ENCODE results near the gene SEC16A. TPM values are rescaled to one million over a fixed set of nuclear protein-coding genes. Genes with fewer than 3 reads are reported as not detected.

The SEC16A gene
- total and polyA plus RNA-seq, 5 experiments from 2014 or later, result 14.2 to 84.8 (median 35.8) TPM

GRCh38 chr9:136423432-136424146 lies 59.3 kb downstream of the SEC16A start:
- ATAC-seq (no peak), DNase-seq (no peak)
- peaks cover 0 to 57% (median 8%) of the 10 kb centered on the region in 3 donors for H3K36me3 Mint-ChIP-seq
- H3K27ac Mint-ChIP-seq, result peak overlapping the region in 1 of 10 donors; percentile 59
- H3K9me3 Mint-ChIP-seq, result no peaks in the 10 kb centered on the region
- no peak overlapping the region for H3K4me3 Mint-ChIP-seq
- H3K27me3 Mint-ChIP-seq, result no peaks in the 10 kb centered on the region
- H3K4me1 Mint-ChIP-seq, result peaks cover 0 to 3% (median 0%) of the 10 kb centered on the region in 4 donors
- POLR2A ChIA-PET, result no interaction called here

GRCh38 chr9:136422876-136423275 lies 60.0 kb downstream of the SEC16A start:
- ATAC-seq (no peak), DNase-seq (no peak)
- no peak overlapping the region for H3K27ac Mint-ChIP-seq
- H3K4me3 Mint-ChIP-seq, result no peak overlapping the region
- peaks cover 0 to 3% (median 0%) of the 10 kb centered on the region in 4 donors for H3K4me1 Mint-ChIP-seq
- no peaks in the 10 kb centered on the region for H3K27me3 Mint-ChIP-seq
- H3K9me3 Mint-ChIP-seq, result no peaks in the 10 kb centered on the region
- POLR2A ChIA-PET, result no interaction called here
- H3K36me3 Mint-ChIP-seq, result peaks cover 0 to 61% (median 9%) of the 10 kb centered on the region in 3 donors

GRCh38 chr9:136421791-136422190 lies 61.0 kb downstream of the SEC16A start:
- peaks cover 0 to 3% (median 0%) of the 10 kb centered on the region in 4 donors for H3K4me1 Mint-ChIP-seq
- POLR2A ChIA-PET, result interaction anchor here (0.6 to 0.7 kb wide), 3 partner anchors 13 to 59 kb away, joined by 3 to 4 read pairs (median 4); no protein-coding TSS in a partner anchor
- H3K36me3 Mint-ChIP-seq, result peaks cover 0 to 70% (median 14%) of the 10 kb centered on the region in 3 donors
- H3K4me3 Mint-ChIP-seq, result no peak overlapping the region
- no peak for ATAC-seq
- H3K9me3 Mint-ChIP-seq, result no peaks in the 10 kb centered on the region
- DNase-seq, result no peak
- H3K27ac Mint-ChIP-seq, result no peak overlapping the region
- no peaks in the 10 kb centered on the region for H3K27me3 Mint-ChIP-seq

GRCh38 chr9:136419092-136419420 lies 63.8 kb downstream of the SEC16A start:
- Mint-ChIP-seq H3K36me3 (peaks cover 0 to 78% (median 21%) of the 10 kb centered on the region in 3 donors), H3K27ac (peak overlapping the region in 1 of 10 donors; percentile 79), H3K27me3 (no peaks in the 10 kb centered on the region), H3K9me3 (no peaks in the 10 kb centered on the region), H3K4me3 (no peak overlapping the region), H3K4me1 (peaks cover 0 to 2% (median 0%) of the 10 kb centered on the region in 4 donors)
- POLR2A ChIA-PET, result no interaction called here
- no peak for ATAC-seq
- no peak for DNase-seq

GRCh38 chr9:136418182-136419091 lies 64.4 kb downstream of the SEC16A start:
- Mint-ChIP-seq H3K4me3 (no peak overlapping the region), H3K4me1 (peaks cover 0 to 5% (median 0%) of the 10 kb centered on the region in 4 donors), H3K36me3 (peaks cover 0 to 78% (median 21%) of the 10 kb centered on the region in 3 donors), H3K27ac (peak overlapping the region in 1 of 10 donors; percentile 79), H3K27me3 (no peaks in the 10 kb centered on the region), H3K9me3 (no peaks in the 10 kb centered on the region)
- DNase-seq (no peak), ATAC-seq (no peak)
- POLR2A ChIA-PET, result no interaction called here

- POLR2A ChIA-PET, result interaction anchor here (0.7 kb wide), 1 partner anchor 144 kb away, joined by 5 read pairs; no protein-coding TSS in a partner anchor
- no peaks in the 10 kb centered on the region for H3K9me3 Mint-ChIP-seq
- H3K36me3 Mint-ChIP-seq, result peaks cover 0 to 79% (median 21%) of the 10 kb centered on the region in 3 donors
- H3K27me3 Mint-ChIP-seq, result no peaks in the 10 kb centered on the region
- DNase-seq, result no peak
- H3K4me3 Mint-ChIP-seq, result no peak overlapping the region
- no peak for ATAC-seq
- peaks cover 0 to 14% (median 3%) of the 10 kb centered on the region in 4 donors for H3K4me1 Mint-ChIP-seq
- no peak overlapping the region for H3K27ac Mint-ChIP-seq
Observed at GRCh38 chr9:136416914-136417313, 65.9 kb downstream of the SEC16A start.

- no peak for ATAC-seq
- H3K36me3 Mint-ChIP-seq, result peaks cover 0 to 76% (median 21%) of the 10 kb centered on the region in 3 donors
- H3K27ac Mint-ChIP-seq, result peak overlapping the region in 1 of 10 donors; percentile 75
- H3K4me3 Mint-ChIP-seq, result no peak overlapping the region
- DNase-seq, result no peak
- H3K9me3 Mint-ChIP-seq, result no peaks in the 10 kb centered on the region
- peaks cover 3 to 19% (median 6%) of the 10 kb centered on the region in 4 donors for H3K4me1 Mint-ChIP-seq
- H3K27me3 Mint-ChIP-seq, result no peaks in the 10 kb centered on the region
- POLR2A ChIA-PET, result no interaction called here
Observed at GRCh38 chr9:136416427-136416826, 66.4 kb downstream of the SEC16A start.

GRCh38 chr9:136412962-136413361 lies 69.9 kb downstream of the SEC16A start:
- H3K27ac Mint-ChIP-seq, result peak overlapping the region in 1 of 10 donors; percentile 51

GRCh38 chr9:136411378-136411777 lies 71.5 kb downstream of the SEC16A start:
- DNase-seq (no peak), ATAC-seq (no peak)
- peaks cover 16 to 55% (median 39%) of the 10 kb centered on the region in 4 donors for H3K4me1 Mint-ChIP-seq
- H3K9me3 Mint-ChIP-seq, result no peaks in the 10 kb centered on the region
- peak overlapping the region; percentile 81 to 92 (median 87) for H3K4me3 Mint-ChIP-seq
- H3K27ac Mint-ChIP-seq, result peak overlapping the region; percentile 44 to 96 (median 94)
- H3K36me3 Mint-ChIP-seq, result peaks cover 0 to 57% (median 5%) of the 10 kb centered on the region in 3 donors
- POLR2A ChIA-PET, result interaction anchor here (1.4 kb wide), 1 partner anchor 11 kb away, joined by 3 read pairs; the partner anchor contains the start of gene SNAPC4
- no peaks in the 10 kb centered on the region for H3K27me3 Mint-ChIP-seq

More at GRCh38 chr9:136412962-136413361, 69.9 kb downstream of the SEC16A start:
- Mint-ChIP-seq H3K4me1 (peaks cover 15 to 44% (median 32%) of the 10 kb centered on the region in 4 donors), H3K4me3 (peak overlapping the region in 2 of 10 donors; percentile 4 to 20), H3K27me3 (no peaks in the 10 kb centered on the region), H3K9me3 (no peaks in the 10 kb centered on the region), H3K36me3 (peaks cover 0 to 59% (median 12%) of the 10 kb centered on the region in 3 donors)
- DNase-seq (no peak), ATAC-seq (no peak)
- POLR2A ChIA-PET, result interaction anchor here (1.1 kb wide), 1 partner anchor 10 kb away, joined by 3 read pairs; no protein-coding TSS in a partner anchor

GRCh38 chr9:136410500-136411287 lies 72.1 kb downstream of the SEC16A start, which contains the start of the genes ENTR1 and PMPCA:
Gene ENTR1 (minus strand): TSS chr9:136410614. CDS start chr9:136410397, 217 bp downstream.
Gene PMPCA (plus strand): TSS chr9:136410658. CDS start chr9:136410669, 11 bp downstream.
- peak; percentile 91 to 97 (median 94) for DNase-seq
- Mint-ChIP-seq H3K4me3 (peak within 1 kb of the TSS; percentile 86 to 92 (median 89)), H3K27me3 (no peaks in the 10 kb centered on the region), H3K36me3 (peaks cover 0 to 57% (median 2%) of the 10 kb centered on the region in 3 donors), H3K27ac (peak within 1 kb of the TSS; percentile 83 to 96 (median 94)), H3K9me3 (no peaks in the 10 kb centered on the region), H3K4me1 (peaks cover 16 to 60% (median 40%) of the 10 kb centered on the region in 4 donors)
- ATAC-seq, result peak; percentile 83 to 92
- POLR2A ChIA-PET, result interaction anchor here (1.0 to 3.2 kb wide), 7 partner anchors 10 to 830 kb away, joined by 3 to 25 read pairs (median 5); partner anchors contain the start of genes DNLZ, SNAPC4 and TUBB4B

- peak; percentile 42 to 51 for ATAC-seq
- POLR2A ChIA-PET, result interaction anchor here (0.8 to 3.2 kb wide), 9 partner anchors 9 to 831 kb away, joined by 3 to 25 read pairs (median 5); partner anchors contain the start of genes DNLZ, SNAPC4 and TUBB4B
- H3K4me3 Mint-ChIP-seq, result peak overlapping the region; percentile 86 to 92 (median 89)
- no peaks in the 10 kb centered on the region for H3K27me3 Mint-ChIP-seq
- peak in 4 of 10 donors; percentile 15 to 29 (median 25) for DNase-seq
- H3K36me3 Mint-ChIP-seq, result peaks cover 0 to 58% (median 2%) of the 10 kb centered on the region in 3 donors
- H3K27ac Mint-ChIP-seq, result peak overlapping the region; percentile 66 to 94 (median 90)
- no peaks in the 10 kb centered on the region for H3K9me3 Mint-ChIP-seq
- H3K4me1 Mint-ChIP-seq, result peaks cover 20 to 67% (median 47%) of the 10 kb centered on the region in 4 donors
Observed at GRCh38 chr9:136409557-136410455, 73.0 kb downstream of the SEC16A start.
